Large intestine (tissue), 3 donors: ENCODE measurements around the gene OTOP2. TPM values are rescaled to one million over a fixed set of nuclear protein-coding genes. Genes with fewer than 3 reads are reported as not detected.
"Not testable (repeated sequence)": the region's sequence is repeated elsewhere in the genome, so short reads cannot be mapped to it uniquely, and the experiment has no call there.

Source experiments
- DNase-seq, 2 donors: peaks; one replicate each; pipeline versions ENCODE4 v3.0.0 to v3.0.0-alpha.2; 2013
- H3K27ac ChIP-seq: one replicate; pipeline ENCODE4 v1.5.1; 2013; ENCODE audit warnings: low read length
- H3K27me3 ChIP-seq: 2 replicates; pipeline ENCODE4 v1.6.1; 2013; ENCODE audit warnings: low read length; ENCODE audit not compliant: control insufficient read depth, insufficient read depth
- H3K36me3 ChIP-seq: 2 replicates; pipeline ENCODE4 v1.6.1; 2013; ENCODE audit warnings: low read length; ENCODE audit not compliant: control insufficient read depth, insufficient read depth
- H3K4me1 ChIP-seq: one replicate; pipeline ENCODE4 v1.6.1; 2013; ENCODE audit warnings: low read length; ENCODE audit not compliant: control insufficient read depth, insufficient read depth
- H3K4me3 ChIP-seq: one replicate; pipeline ENCODE4 v1.5.1; 2013; ENCODE audit warnings: low read length
- H3K9me3 ChIP-seq: one replicate; pipeline ENCODE4 v1.6.1; 2013; ENCODE audit warnings: mild to moderate bottlenecking, low read depth, low read length, moderate library complexity; ENCODE audit not compliant: control insufficient read depth
- WGBS: methylation state at CpG from one replicate; pipeline ENCODE4 v1.1.5; 2013; ENCODE audit warnings: low lambda C conversion rate; ENCODE audit not compliant: insufficient coverage; 5-methylcytosine and 5-hydroxymethylcytosine counted together
- polyA plus RNA-seq: library from polyadenylated mRNA; unstranded; fragments of 120-200 nt; gene quantifications from one replicate; pipeline ENCODE4 v1.2.1, GENCODE V29; 2013

OTOP2 gene
- polyA plus RNA-seq, 1 donor = 1.6 TPM

GRCh38 chr17:74972973-74973328 lies 48.9 kb downstream of the OTOP2 start:
- Histone ChIP-seq H3K9me3 (no peaks in the 10 kb centered on the region), H3K27ac (no peak overlapping the region), H3K27me3 (peaks cover 21% of the 10 kb centered on the region), H3K36me3 (no peaks in the 10 kb centered on the region), H3K4me3 (peak overlapping the region; percentile 41), H3K4me1 (peaks cover 31% of the 10 kb centered on the region)
- no peak for DNase-seq
- no CpG with 5 or more reads among the region's 17 CpGs for WGBS

GRCh38 chr17:74975943-74976342 lies 51.9 kb downstream of the OTOP2 start:
- H3K4me1 ChIP-seq = peaks cover 19% of the 10 kb centered on the region
- DNase-seq = no peak
- H3K4me3 ChIP-seq = no peak overlapping the region
- H3K36me3 ChIP-seq = no peaks in the 10 kb centered on the region
- no peak overlapping the region for H3K27ac ChIP-seq
- WGBS = 89% methylated on average over 3 of the region's 4 CpGs
- H3K9me3 ChIP-seq = no peaks in the 10 kb centered on the region
- peaks cover 21% of the 10 kb centered on the region for H3K27me3 ChIP-seq

GRCh38 chr17:74977802-74978201 lies 53.7 kb downstream of the OTOP2 start:
- WGBS = no CpG with 5 or more reads among the region's 3 CpGs
- no peak overlapping the region for H3K4me3 ChIP-seq
- H3K27me3 ChIP-seq = peaks cover 6% of the 10 kb centered on the region
- H3K9me3 ChIP-seq = no peaks in the 10 kb centered on the region
- H3K4me1 ChIP-seq = peaks cover 17% of the 10 kb centered on the region
- no peaks in the 10 kb centered on the region for H3K36me3 ChIP-seq
- no peak for DNase-seq
- no peak overlapping the region for H3K27ac ChIP-seq

- peaks cover 3% of the 10 kb centered on the region for H3K27me3 ChIP-seq
- H3K9me3 ChIP-seq = no peaks in the 10 kb centered on the region
- WGBS = no CpG with 5 or more reads among the region's 3 CpGs
Observed at GRCh38 chr17:74978240-74978639, 54.2 kb downstream of the OTOP2 start.

GRCh38 chr17:74979408-74980146 lies 55.5 kb downstream of the OTOP2 start:
- no peak for DNase-seq
- H3K36me3 ChIP-seq = no peaks in the 10 kb centered on the region
- no peak overlapping the region for H3K27ac ChIP-seq
- WGBS = no CpG with 5 or more reads among the region's 17 CpGs
- H3K4me1 ChIP-seq = peaks cover 13% of the 10 kb centered on the region
- H3K9me3 ChIP-seq = no peaks in the 10 kb centered on the region
- H3K27me3 ChIP-seq = peaks cover under 1% of the 10 kb centered on the region
- no peak overlapping the region for H3K4me3 ChIP-seq

More at GRCh38 chr17:74978240-74978639, 54.2 kb downstream of the OTOP2 start:
- Histone ChIP-seq H3K27ac (no peak overlapping the region), H3K4me1 (peaks cover 13% of the 10 kb centered on the region), H3K36me3 (no peaks in the 10 kb centered on the region), H3K4me3 (no peak overlapping the region)
- DNase-seq = no peak

GRCh38 chr17:74981318-74981978 lies 57.4 kb downstream of the OTOP2 start:
- Histone ChIP-seq H3K4me1 (peaks cover 9% of the 10 kb centered on the region), H3K36me3 (no peaks in the 10 kb centered on the region), H3K27ac (peak overlapping the region; percentile 72), H3K27me3 (no peaks in the 10 kb centered on the region), H3K9me3 (no peaks in the 10 kb centered on the region), H3K4me3 (peak overlapping the region; percentile 61)
- WGBS = no CpG with 5 or more reads among the region's 16 CpGs
- no peak for DNase-seq

- no CpG with 5 or more reads among the region's 61 CpGs for WGBS
- Histone ChIP-seq H3K36me3 (no peaks in the 10 kb centered on the region), H3K4me1 (peaks cover 9% of the 10 kb centered on the region), H3K4me3 (peak overlapping the region; percentile 61), H3K27me3 (no peaks in the 10 kb centered on the region), H3K9me3 (no peaks in the 10 kb centered on the region), H3K27ac (peak overlapping the region; percentile 72)
- DNase-seq = peak; percentile 76 to 87
Observed at GRCh38 chr17:74981979-74982662, 58.0 kb downstream of the OTOP2 start.

- no CpG with 5 or more reads among the region's 14 CpGs for WGBS
- not testable (repeated sequence) for DNase-seq, H3K27me3 ChIP-seq, H3K4me1 ChIP-seq, H3K9me3 ChIP-seq, H3K36me3 ChIP-seq
- Histone ChIP-seq H3K27ac (peak overlapping the region; percentile 72), H3K4me3 (peak overlapping the region; percentile 61)
Observed at GRCh38 chr17:74982663-74983313, 58.7 kb downstream of the OTOP2 start.
